Naive thymus-derived CD4-positive, alpha-beta T cell (primary cell): ENCODE results near the gene SNRPD3. TPM values are rescaled to one million over a fixed set of nuclear protein-coding genes. Genes with fewer than 3 reads are reported as not detected.
A peak's percentile ranks its signal among the peaks of the same experiment; 100 is the strongest.

ENCODE experiments used
- ATAC-seq: fragments of 150-1000 bp; cut with Tn5 transposase; 2 replicates; pipeline ENCODE4 v1.10.0; 2021; ENCODE audit warnings: mild to moderate bottlenecking, moderate library complexity
- CTCF ChIA-PET: fragments of 350-600 bp; sonication (Branson Sonifier 250); formaldehyde crosslinking; loops from one replicate; lab custom pipeline; 2021; ENCODE audit warnings: antibody characterized with exemption; lab: Charles Lee
- POLR2A ChIA-PET: fragments of 350-600 bp; sonication (Branson Sonifier 250); formaldehyde crosslinking; loops from one replicate; lab custom pipeline; 2021; ENCODE audit warnings: antibody characterized with exemption, inconsistent platforms; lab: Charles Lee
- DNase-seq, 9 donors: peaks; one replicate each; pipeline versions ENCODE4 v3.0.0 to v3.0.0-alpha.2; 2020 to 2022; ENCODE audit warnings: mixed read lengths in 1 of 9
- H3K27ac ChIP-seq: one replicate; pipeline ENCODE4 v1.7.0; 2013; ENCODE audit warnings: mild to moderate bottlenecking, low read depth, low read length, moderate library complexity
- H3K27me3 ChIP-seq, 2 donors: one replicate each; pipeline ENCODE4 v1.7.0; 2013; ENCODE audit warnings: low read length in 2 of 2, mild to moderate bottlenecking in 2 of 2, moderate library complexity in 2 of 2; ENCODE audit not compliant: control insufficient read depth in 2 of 2, insufficient read depth in 2 of 2
- H3K36me3 ChIP-seq, 3 experiments: 1 replicate in 2 of 3; 2 replicates in 1 of 3; pipeline ENCODE4 v1.7.0; 2013; ENCODE audit warnings: low read length in 3 of 3, mild to moderate bottlenecking in 3 of 3, moderate library complexity in 1 of 3; ENCODE audit not compliant: insufficient read depth in 3 of 3, control insufficient read depth in 2 of 3
- H3K4me1 ChIP-seq, 2 donors: one replicate each; pipeline ENCODE4 v1.7.0; 2013; ENCODE audit warnings: low read length in 2 of 2, mild to moderate bottlenecking in 2 of 2, moderate library complexity in 1 of 2; ENCODE audit not compliant: control insufficient read depth in 2 of 2, insufficient read depth in 2 of 2
- H3K4me3 ChIP-seq: 2 replicates; pipeline ENCODE4 v1.7.0; 2013; ENCODE audit warnings: mild to moderate bottlenecking, low read length
- H3K9me3 ChIP-seq, 3 experiments: 1 replicate in 2 of 3; 2 replicates in 1 of 3; pipeline ENCODE4 v1.7.0; 2013; ENCODE audit warnings: low read length in 3 of 3; ENCODE audit not compliant: control insufficient read depth in 2 of 3
- H3K27ac Mint-ChIP-seq, 9 donors: one replicate each; pipeline ENCODE4 v1.8.0; 2020 to 2022; ENCODE audit warnings: mixed read lengths in 9 of 9, mild to moderate bottlenecking in 8 of 9, moderate library complexity in 5 of 9, inconsistent platforms in 2 of 9
- H3K27me3 Mint-ChIP-seq, 5 donors: one replicate each; pipeline ENCODE4 v1.8.0; 2021 to 2022; ENCODE audit warnings: mixed read lengths in 5 of 5, mild to moderate bottlenecking in 1 of 5
- H3K36me3 Mint-ChIP-seq, 5 donors: one replicate each; pipeline ENCODE4 v1.8.0; 2020 to 2022; ENCODE audit warnings: mixed read lengths in 5 of 5, mild to moderate bottlenecking in 3 of 5, inconsistent platforms in 1 of 5
- H3K4me1 Mint-ChIP-seq, 7 donors: one replicate each; pipeline ENCODE4 v1.8.0; 2020 to 2022; ENCODE audit warnings: mixed read lengths in 7 of 7, mild to moderate bottlenecking in 3 of 7, inconsistent platforms in 1 of 7
- H3K4me3 Mint-ChIP-seq, 10 donors: one replicate each; pipeline ENCODE4 v1.8.0; 2020 to 2022; ENCODE audit warnings: mild to moderate bottlenecking in 10 of 10, mixed read lengths in 10 of 10, moderate library complexity in 6 of 10, inconsistent platforms in 2 of 10
- H3K9me3 Mint-ChIP-seq, 11 donors: one replicate each; pipeline ENCODE4 v1.8.0; 2020 to 2022; ENCODE audit warnings: mixed read lengths in 11 of 11, mild to moderate bottlenecking in 4 of 11, inconsistent platforms in 1 of 11, moderate library complexity in 1 of 11
- intact Hi-C, 2 donors: fragments of 100-400 bp; cut with micrococcal nuclease; formaldehyde crosslinking; loops; one replicate each; pipeline ENCODE4 v1.15.1; 2023
- polyA plus RNA-seq, 2 donors: library from polyadenylated mRNA; unstranded; fragments of 300-500 nt; fragmentation: Illumina TruSeq; gene quantifications; one replicate each; pipeline ENCODE4 v1.2.3, GENCODE V29; 2021
- total RNA-seq, 6 experiments: library from RNA in 5 of 6; stranded (reverse) in 5 of 6; gene quantifications; 1 replicate in 5 of 6; 2 replicates in 1 of 6; pipeline ENCODE4 v1.2.3 and lab custom pipeline; 2021 to 2026

Gene SNRPD3
- total and polyA plus RNA-seq, 7 experiments from 2014 or later: 47.5 to 95.1 (median 83.8) TPM

DNA sequence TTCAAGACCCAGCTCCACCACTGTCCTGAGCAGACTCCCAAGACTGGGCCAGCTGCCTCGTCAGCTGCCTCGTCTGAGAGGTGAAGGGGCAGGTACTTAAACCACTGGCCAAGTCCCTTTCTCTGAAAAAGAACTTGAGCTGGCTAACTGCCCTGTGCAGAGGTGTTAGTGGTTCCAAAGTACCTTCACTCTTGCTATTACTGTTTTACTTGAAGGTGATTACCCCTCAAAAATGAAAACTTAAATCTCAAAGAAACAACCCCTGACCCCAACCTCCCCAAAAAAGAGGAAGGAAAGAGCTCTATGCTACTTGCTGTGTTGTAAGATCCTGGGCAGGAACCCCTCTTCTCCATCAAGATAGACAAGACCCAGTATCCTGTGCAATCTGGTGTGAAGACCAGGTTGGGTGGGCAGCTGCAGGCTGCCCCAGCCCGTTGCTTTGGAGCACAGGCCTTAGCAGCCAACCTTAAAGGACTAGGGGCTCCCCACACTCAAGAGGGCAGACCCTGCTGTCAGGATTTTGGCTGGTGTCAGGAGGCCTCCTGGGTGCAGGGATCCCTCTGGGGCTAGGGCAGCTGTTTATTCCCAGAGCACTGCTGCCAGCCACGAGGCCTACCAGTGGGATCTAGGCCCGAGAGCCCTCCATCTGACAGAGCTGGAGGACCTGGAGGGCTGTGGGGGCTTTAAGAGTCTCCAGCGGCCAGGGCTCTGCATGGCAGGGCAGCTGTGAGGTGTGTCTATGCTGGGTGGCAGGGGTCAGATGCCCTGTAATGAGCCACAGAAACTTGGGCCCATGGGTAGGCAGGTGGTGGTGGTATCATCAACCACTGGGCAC is 13.9 kb upstream of the SNRPD3 start:
- CTCF ChIA-PET: no interaction called here
- POLR2A ChIA-PET: interaction anchor here (0.7 kb wide), 1 partner anchor 141 kb away, joined by 3 read pairs; no protein-coding TSS in a partner anchor
- peaks cover 2 to 67% (median 6%) of the 10 kb centered on the region in 3 experiments for H3K36me3 ChIP-seq

DNA sequence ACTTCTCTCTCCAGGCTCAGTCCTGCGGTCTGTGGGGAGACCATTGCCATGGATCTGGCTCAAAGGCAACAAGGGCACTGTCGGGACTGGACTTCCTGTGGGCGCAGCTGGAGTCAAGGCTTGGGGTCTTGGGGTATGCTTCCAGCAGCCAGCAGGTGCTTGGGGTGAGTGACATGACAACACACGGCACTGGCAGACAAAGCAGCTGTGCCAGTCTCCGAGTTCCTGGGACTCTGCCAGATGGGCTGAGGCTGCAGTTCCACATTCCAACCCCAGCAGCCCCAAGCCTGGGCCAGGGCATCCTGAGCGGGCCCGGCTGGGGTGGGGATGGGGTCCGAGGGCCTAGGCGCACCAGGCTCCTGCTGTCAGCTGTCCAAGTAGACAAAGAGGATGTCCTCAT is 13.2 kb upstream of the SNRPD3 start:
- CTCF ChIA-PET: no interaction called here

More for the DNA sequence above, 13.9 kb upstream of the SNRPD3 start:
- Histone ChIP-seq H3K27ac (no peak overlapping the region), H3K27me3 (no peaks in the 10 kb centered on the region), H3K9me3 (no peaks in the 10 kb centered on the region), H3K4me1 (no peaks in the 10 kb centered on the region), H3K4me3 (no peak overlapping the region)
- no peak overlapping the region for H3K4me3 Mint-ChIP-seq
- H3K27ac Mint-ChIP-seq: peak overlapping the region in 2 of 9 donors; percentile 8 to 38
- H3K4me1 Mint-ChIP-seq: peaks cover 0 to 3% (median 0%) of the 10 kb centered on the region in 7 donors
- intact Hi-C loops: no loop called here
- ATAC-seq: peak; percentile 47
- no peaks in the 10 kb centered on the region for H3K9me3 Mint-ChIP-seq
- no peak for DNase-seq
- H3K36me3 Mint-ChIP-seq: peaks cover 0 to 29% (median 8%) of the 10 kb centered on the region in 5 donors
- no peaks in the 10 kb centered on the region for H3K27me3 Mint-ChIP-seq

DNA sequence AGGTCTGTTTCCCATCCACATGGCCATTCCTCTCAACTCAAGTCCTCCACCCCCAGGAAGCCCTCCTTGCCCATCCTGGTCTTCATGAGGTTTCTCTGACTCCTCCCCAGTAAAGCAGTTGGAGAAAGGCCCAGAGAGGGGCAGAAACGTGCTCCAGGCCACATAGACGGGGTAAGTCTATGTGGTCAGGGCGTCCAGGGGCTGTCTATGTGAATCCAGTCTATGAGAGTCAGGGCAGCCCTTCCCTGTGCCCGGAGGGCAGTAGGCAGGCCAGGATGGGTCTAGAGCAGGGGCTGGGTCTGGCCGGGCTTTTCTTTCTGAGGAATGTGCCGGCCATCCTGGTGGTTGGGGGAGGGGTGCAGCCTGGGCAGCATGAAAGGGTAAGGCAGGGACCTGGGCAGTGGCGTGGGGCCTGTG is 12.6 kb upstream of the SNRPD3 start:
- Mint-ChIP-seq H3K27me3 (no peaks in the 10 kb centered on the region), H3K9me3 (no peaks in the 10 kb centered on the region), H3K4me3 (no peak overlapping the region), H3K36me3 (peaks cover 0 to 42% (median 8%) of the 10 kb centered on the region in 5 donors), H3K4me1 (peaks cover 0 to 7% (median 0%) of the 10 kb centered on the region in 7 donors), H3K27ac (no peak overlapping the region)
- Histone ChIP-seq H3K4me1 (no peaks in the 10 kb centered on the region), H3K27ac (no peak overlapping the region), H3K36me3 (peaks cover 13 to 80% (median 16%) of the 10 kb centered on the region in 3 experiments), H3K27me3 (no peaks in the 10 kb centered on the region), H3K9me3 (no peaks in the 10 kb centered on the region), H3K4me3 (no peak overlapping the region)
- POLR2A ChIA-PET: no interaction called here
- intact Hi-C loops: no loop called here
- ATAC-seq (no peak), DNase-seq (no peak)
- CTCF ChIA-PET: no interaction called here

More for the DNA sequence above, 13.2 kb upstream of the SNRPD3 start:
- Mint-ChIP-seq H3K27ac (no peak overlapping the region), H3K4me3 (no peak overlapping the region), H3K4me1 (peaks cover 0 to 5% (median 0%) of the 10 kb centered on the region in 7 donors), H3K9me3 (no peaks in the 10 kb centered on the region), H3K27me3 (no peaks in the 10 kb centered on the region), H3K36me3 (peaks cover 0 to 37% (median 8%) of the 10 kb centered on the region in 5 donors)
- no peaks in the 10 kb centered on the region for H3K4me1 ChIP-seq
- ATAC-seq (peak; percentile 28), DNase-seq (no peak)
- no peaks in the 10 kb centered on the region for H3K27me3 ChIP-seq
- H3K36me3 ChIP-seq: peaks cover 9 to 74% (median 13%) of the 10 kb centered on the region in 3 experiments
- no peak overlapping the region for H3K27ac ChIP-seq
- no peak overlapping the region for H3K4me3 ChIP-seq
- intact Hi-C loops: no loop called here
- no peaks in the 10 kb centered on the region for H3K9me3 ChIP-seq
- POLR2A ChIA-PET: no interaction called here

DNA sequence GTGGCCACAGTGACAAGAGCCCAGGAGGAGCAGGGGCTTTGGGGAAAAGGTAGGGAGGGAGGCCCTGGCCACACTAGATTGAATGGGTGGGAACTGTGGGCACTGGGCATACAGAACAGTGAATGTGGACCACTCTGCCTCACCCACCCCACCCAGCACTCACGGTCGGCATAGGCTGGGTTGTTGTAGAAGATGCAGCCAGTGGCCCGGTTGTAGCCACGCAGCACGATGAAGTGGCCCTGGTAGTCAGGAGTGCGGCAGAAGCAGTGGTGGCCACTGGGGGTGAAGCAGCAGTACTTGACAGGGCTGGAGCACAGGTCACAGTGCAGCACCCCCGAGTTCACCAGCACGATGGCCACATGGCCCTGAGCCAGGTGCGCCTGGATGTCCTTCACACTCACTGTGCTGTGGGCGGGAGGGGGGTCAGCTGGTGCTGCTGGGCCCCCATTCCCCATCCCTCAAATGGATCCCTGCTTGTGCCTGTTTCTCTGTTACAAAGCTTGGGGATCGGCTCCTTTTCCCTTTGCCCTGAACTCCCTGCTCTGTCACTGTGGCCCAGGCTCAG is 12.0 kb upstream of the SNRPD3 start:
- no peaks in the 10 kb centered on the region for H3K4me1 ChIP-seq
- H3K36me3 ChIP-seq: peaks cover 13 to 85% (median 16%) of the 10 kb centered on the region in 3 experiments
- intact Hi-C loops: no loop called here
- POLR2A ChIA-PET: interaction anchor here (1.4 kb wide), 1 partner anchor 11 kb away, joined by 5 read pairs; the partner anchor contains the start of gene GUCD1
- H3K27ac ChIP-seq: no peak overlapping the region
- no peaks in the 10 kb centered on the region for H3K27me3 ChIP-seq
- no peaks in the 10 kb centered on the region for H3K9me3 ChIP-seq
- Mint-ChIP-seq H3K36me3 (peaks cover 0 to 47% (median 8%) of the 10 kb centered on the region in 5 donors), H3K4me3 (no peak overlapping the region), H3K9me3 (no peaks in the 10 kb centered on the region), H3K4me1 (peaks cover 0 to 8% (median 0%) of the 10 kb centered on the region in 7 donors), H3K27me3 (no peaks in the 10 kb centered on the region), H3K27ac (no peak overlapping the region)
- DNase-seq (no peak), ATAC-seq (no peak)
- H3K4me3 ChIP-seq: no peak overlapping the region
- CTCF ChIA-PET: no interaction called here

DNA sequence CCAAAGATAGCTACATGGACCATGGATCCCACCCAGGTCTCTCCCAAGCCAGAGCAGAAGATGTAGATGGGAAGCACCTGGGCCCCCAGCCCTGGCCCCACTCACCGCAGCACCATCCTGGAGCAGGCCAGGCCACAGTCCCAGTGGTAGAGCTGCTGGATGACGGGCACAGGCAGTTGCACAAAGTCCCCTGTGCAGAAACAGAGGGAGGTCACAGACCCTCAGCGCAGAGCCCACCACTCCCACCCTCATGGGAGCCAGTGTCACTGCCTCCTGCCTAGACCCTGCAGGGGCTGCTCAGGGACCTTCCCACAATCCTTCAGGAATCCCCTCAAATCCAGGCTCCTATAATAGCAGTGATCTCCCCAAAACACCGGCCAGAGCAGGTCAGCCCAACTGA is 7.0 kb upstream of the SNRPD3 start:
- Histone ChIP-seq H3K4me3 (no peak overlapping the region), H3K4me1 (peaks cover 5 to 9% of the 10 kb centered on the region in 2 donors), H3K36me3 (peaks cover 11 to 61% (median 13%) of the 10 kb centered on the region in 3 experiments), H3K27me3 (no peaks in the 10 kb centered on the region), H3K9me3 (no peaks in the 10 kb centered on the region), H3K27ac (no peak overlapping the region)
- no peaks in the 10 kb centered on the region for H3K9me3 Mint-ChIP-seq
- intact Hi-C loops: no loop called here
- H3K27me3 Mint-ChIP-seq: no peaks in the 10 kb centered on the region
- ChIA-PET CTCF (interaction anchor here (0.6 kb wide), 1 partner anchor 111 kb away, joined by 3 read pairs; no protein-coding TSS in a partner anchor), POLR2A (no interaction called here)
- DNase-seq (no peak), ATAC-seq (no peak)
- peaks cover 0 to 39% (median 5%) of the 10 kb centered on the region in 5 donors for H3K36me3 Mint-ChIP-seq
- H3K4me3 Mint-ChIP-seq: no peak overlapping the region
- peak overlapping the region in 1 of 9 donors; percentile 21 for H3K27ac Mint-ChIP-seq
- peaks cover 20 to 37% (median 27%) of the 10 kb centered on the region in 7 donors for H3K4me1 Mint-ChIP-seq

DNA sequence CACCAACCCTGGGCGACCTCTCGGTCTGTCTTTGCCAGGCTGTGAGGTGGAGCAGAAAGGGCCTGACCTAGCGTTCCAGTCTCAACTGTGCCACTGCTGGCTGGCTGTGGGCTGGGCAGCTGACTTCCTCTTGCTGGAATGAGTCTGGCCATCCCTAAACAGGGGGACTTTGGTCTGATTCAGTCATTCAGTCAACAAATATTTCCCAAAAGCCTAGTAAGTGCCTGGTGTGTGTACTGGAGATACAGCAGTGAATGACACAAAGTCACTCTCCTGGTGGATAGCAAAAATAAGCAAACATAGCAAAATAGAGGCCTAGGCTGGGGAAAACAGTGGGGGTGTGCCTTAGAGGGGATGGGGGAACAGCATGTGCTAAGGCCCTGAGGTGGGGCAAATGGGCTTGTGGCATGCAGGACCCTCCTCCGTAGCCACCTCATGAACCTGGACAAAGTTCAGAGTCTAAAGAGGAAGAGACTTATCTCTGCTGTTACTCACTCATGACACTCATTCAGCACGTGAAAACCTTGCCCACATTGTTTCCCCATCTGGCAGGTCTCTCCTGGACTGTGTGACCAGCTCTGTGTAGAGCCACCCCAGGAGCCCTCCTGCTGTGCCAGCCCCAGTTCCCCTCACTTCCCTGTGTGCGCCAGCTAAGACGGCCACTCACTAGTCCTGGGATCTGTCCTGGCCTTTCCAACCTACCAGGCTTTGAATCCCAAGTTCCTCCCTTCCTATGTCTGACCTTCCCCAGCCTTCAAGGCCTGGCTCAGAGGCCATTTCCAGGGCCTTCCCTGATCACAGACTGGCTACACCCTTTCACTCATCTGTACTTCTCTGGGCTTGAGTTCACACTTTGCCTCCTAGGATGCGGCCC is 5.5 kb upstream of the SNRPD3 start:
- H3K27me3 Mint-ChIP-seq: no peaks in the 10 kb centered on the region
- H3K9me3 Mint-ChIP-seq: no peaks in the 10 kb centered on the region
- H3K27ac Mint-ChIP-seq: peak overlapping the region in 3 of 9 donors; percentile 5 to 74 (median 28)
- Histone ChIP-seq H3K4me1 (peaks cover 9 to 15% of the 10 kb centered on the region in 2 donors), H3K36me3 (peaks cover 11 to 51% (median 13%) of the 10 kb centered on the region in 3 experiments), H3K27ac (no peak overlapping the region), H3K27me3 (no peaks in the 10 kb centered on the region), H3K9me3 (no peaks in the 10 kb centered on the region), H3K4me3 (no peak overlapping the region)
- CTCF ChIA-PET: no interaction called here
- H3K4me3 Mint-ChIP-seq: no peak overlapping the region
- H3K4me1 Mint-ChIP-seq: peaks cover 27 to 45% (median 34%) of the 10 kb centered on the region in 7 donors
- POLR2A ChIA-PET: interaction anchor here (0.7 kb wide), 1 partner anchor 31 kb away, joined by 3 read pairs; no protein-coding TSS in a partner anchor
- H3K36me3 Mint-ChIP-seq: peaks cover 0 to 39% (median 5%) of the 10 kb centered on the region in 5 donors
- intact Hi-C loops: loop anchor here (10.0 kb wide), 6 partner anchors 55 to 1935 kb away; partner anchors contain the start of genes CABIN1 (in 1 of the 2), GGT1 (in 1 of the 2), HPS4 (in 1 of the 2) and SRRD (in 1 of the 2)
- peak; percentile 19 for ATAC-seq
- no peak for DNase-seq
